ENCODE measurements around the gene DENND10.
"Not testable (repeated sequence)": the region's sequence is repeated elsewhere in the genome, so short reads cannot be mapped to it uniquely, and the experiment has no call there.

The DENND10 gene

GRCh38 chr10:119103241-119103902, 541 bp upstream of the DENND10 start:
- H3K27me3 ChIP-seq (ENCODE audit: control insufficient read depth, insufficient read depth, low read length), result no peaks in the 10 kb centered on the region
- H3K9ac ChIP-seq (ENCODE audit: low read length), result no peak overlapping the region
- H3K4me3 ChIP-seq (ENCODE audit: low read length), result no peak overlapping the region
- H3K4me1 ChIP-seq (ENCODE audit: control insufficient read depth, insufficient read depth, low read length), result peaks cover 24% of the 10 kb centered on the region
- no peaks in the 10 kb centered on the region for H3K9me3 ChIP-seq (ENCODE audit: control insufficient read depth, low read length)
- H3K36me3 ChIP-seq (ENCODE audit: control insufficient read depth, insufficient read depth, low read length), result no peaks in the 10 kb centered on the region

GRCh38 chr10:119104654-119105015, 722 bp downstream of the DENND10 start:
- Histone ChIP-seq H3K4me1 (ENCODE audit: control insufficient read depth, insufficient read depth, low read length) (peaks cover 24% of the 10 kb centered on the region), H3K36me3 (ENCODE audit: control insufficient read depth, insufficient read depth, low read length) (no peaks in the 10 kb centered on the region), H3K9me3 (ENCODE audit: control insufficient read depth, low read length) (no peaks in the 10 kb centered on the region), H3K4me3 (ENCODE audit: low read length) (peak overlapping the region; percentile 39), H3K9ac (ENCODE audit: low read length) (peak overlapping the region; percentile 64), H3K27me3 (ENCODE audit: control insufficient read depth, insufficient read depth, low read length) (no peaks in the 10 kb centered on the region)

- Histone ChIP-seq H3K4me3 (ENCODE audit: low read length) (peak overlapping the region; percentile 39), H3K9ac (ENCODE audit: low read length) (peak overlapping the region; percentile 64), H3K4me1 (ENCODE audit: control insufficient read depth, insufficient read depth, low read length) (peaks cover 22% of the 10 kb centered on the region), H3K27me3 (ENCODE audit: control insufficient read depth, insufficient read depth, low read length) (no peaks in the 10 kb centered on the region), H3K9me3 (ENCODE audit: control insufficient read depth, low read length) (no peaks in the 10 kb centered on the region), H3K36me3 (ENCODE audit: control insufficient read depth, insufficient read depth, low read length) (no peaks in the 10 kb centered on the region)
These were observed 1.2 kb downstream of the DENND10 start for GRCh38 chr10:119105155-119105554.

- not testable (repeated sequence) for H3K9ac ChIP-seq (ENCODE audit: low read length); H3K9me3 ChIP-seq (ENCODE audit: control insufficient read depth, low read length); H3K36me3 ChIP-seq (ENCODE audit: control insufficient read depth, insufficient read depth, low read length); H3K27me3 ChIP-seq (ENCODE audit: control insufficient read depth, insufficient read depth, low read length); H3K4me3 ChIP-seq (ENCODE audit: low read length)
- H3K4me1 ChIP-seq (ENCODE audit: control insufficient read depth, insufficient read depth, low read length), result peaks cover 15% of the 10 kb centered on the region
These were observed 2.0 kb downstream of the DENND10 start for GRCh38 chr10:119105899-119106298.

GRCh38 chr10:119107106-119107505, 3.2 kb downstream of the DENND10 start:
- H3K9ac ChIP-seq (ENCODE audit: low read length); H3K4me3 ChIP-seq (ENCODE audit: low read length); H3K27me3 ChIP-seq (ENCODE audit: control insufficient read depth, insufficient read depth, low read length); H3K4me1 ChIP-seq (ENCODE audit: control insufficient read depth, insufficient read depth, low read length); H3K36me3 ChIP-seq (ENCODE audit: control insufficient read depth, insufficient read depth, low read length); H3K9me3 ChIP-seq (ENCODE audit: control insufficient read depth, low read length): not testable (repeated sequence)

- H3K4me3 ChIP-seq (ENCODE audit: low read length); H3K4me1 ChIP-seq (ENCODE audit: control insufficient read depth, insufficient read depth, low read length); H3K27me3 ChIP-seq (ENCODE audit: control insufficient read depth, insufficient read depth, low read length); H3K9ac ChIP-seq (ENCODE audit: low read length); H3K36me3 ChIP-seq (ENCODE audit: control insufficient read depth, insufficient read depth, low read length); H3K9me3 ChIP-seq (ENCODE audit: control insufficient read depth, low read length): not testable (repeated sequence)
These were observed 3.9 kb downstream of the DENND10 start for GRCh38 chr10:119107771-119108170.

- H3K9me3 ChIP-seq (ENCODE audit: control insufficient read depth, low read length), result no peaks in the 10 kb centered on the region
- no peak overlapping the region for H3K9ac ChIP-seq (ENCODE audit: low read length)
- no peaks in the 10 kb centered on the region for H3K4me1 ChIP-seq (ENCODE audit: control insufficient read depth, insufficient read depth, low read length)
- no peaks in the 10 kb centered on the region for H3K27me3 ChIP-seq (ENCODE audit: control insufficient read depth, insufficient read depth, low read length)
- no peak overlapping the region for H3K4me3 ChIP-seq (ENCODE audit: low read length)
- H3K36me3 ChIP-seq (ENCODE audit: control insufficient read depth, insufficient read depth, low read length), result no peaks in the 10 kb centered on the region
These were observed 8.1 kb downstream of the DENND10 start for GRCh38 chr10:119112056-119112455.

GRCh38 chr10:119113751-119114732, 10.1 kb downstream of the DENND10 start:
- no peaks in the 10 kb centered on the region for H3K36me3 ChIP-seq (ENCODE audit: control insufficient read depth, insufficient read depth, low read length)
- H3K4me1 ChIP-seq (ENCODE audit: control insufficient read depth, insufficient read depth, low read length), result no peaks in the 10 kb centered on the region
- H3K9me3 ChIP-seq (ENCODE audit: control insufficient read depth, low read length), result no peaks in the 10 kb centered on the region
- H3K9ac ChIP-seq (ENCODE audit: low read length), result no peak overlapping the region
- H3K4me3 ChIP-seq (ENCODE audit: low read length), result no peak overlapping the region
- no peaks in the 10 kb centered on the region for H3K27me3 ChIP-seq (ENCODE audit: control insufficient read depth, insufficient read depth, low read length)

- Histone ChIP-seq H3K4me3 (ENCODE audit: low read length) (no peak overlapping the region), H3K27me3 (ENCODE audit: control insufficient read depth, insufficient read depth, low read length) (no peaks in the 10 kb centered on the region), H3K9me3 (ENCODE audit: control insufficient read depth, low read length) (no peaks in the 10 kb centered on the region), H3K4me1 (ENCODE audit: control insufficient read depth, insufficient read depth, low read length) (no peaks in the 10 kb centered on the region), H3K36me3 (ENCODE audit: control insufficient read depth, insufficient read depth, low read length) (no peaks in the 10 kb centered on the region), H3K9ac (ENCODE audit: low read length) (no peak overlapping the region)
These were observed 12.0 kb downstream of the DENND10 start for GRCh38 chr10:119115926-119116325.

GRCh38 chr10:119116326-119116951, 12.5 kb downstream of the DENND10 start:
- H3K9ac ChIP-seq (ENCODE audit: low read length), result no peak overlapping the region
- no peaks in the 10 kb centered on the region for H3K36me3 ChIP-seq (ENCODE audit: control insufficient read depth, insufficient read depth, low read length)
- H3K4me3 ChIP-seq (ENCODE audit: low read length), result no peak overlapping the region
- no peaks in the 10 kb centered on the region for H3K27me3 ChIP-seq (ENCODE audit: control insufficient read depth, insufficient read depth, low read length)
- H3K4me1 ChIP-seq (ENCODE audit: control insufficient read depth, insufficient read depth, low read length), result no peaks in the 10 kb centered on the region
- H3K9me3 ChIP-seq (ENCODE audit: control insufficient read depth, low read length), result no peaks in the 10 kb centered on the region

GRCh38 chr10:119118231-119118630, 14.3 kb downstream of the DENND10 start:
- Histone ChIP-seq H3K9me3 (ENCODE audit: control insufficient read depth, low read length) (no peaks in the 10 kb centered on the region), H3K36me3 (ENCODE audit: control insufficient read depth, insufficient read depth, low read length) (no peaks in the 10 kb centered on the region), H3K4me3 (ENCODE audit: low read length) (no peak overlapping the region), H3K9ac (ENCODE audit: low read length) (no peak overlapping the region), H3K4me1 (ENCODE audit: control insufficient read depth, insufficient read depth, low read length) (no peaks in the 10 kb centered on the region), H3K27me3 (ENCODE audit: control insufficient read depth, insufficient read depth, low read length) (no peaks in the 10 kb centered on the region)

GRCh38 chr10:119119400-119119799, 15.5 kb downstream of the DENND10 start:
- Histone ChIP-seq H3K4me1 (ENCODE audit: control insufficient read depth, insufficient read depth, low read length) (no peaks in the 10 kb centered on the region), H3K27me3 (ENCODE audit: control insufficient read depth, insufficient read depth, low read length) (no peaks in the 10 kb centered on the region), H3K4me3 (ENCODE audit: low read length) (no peak overlapping the region), H3K36me3 (ENCODE audit: control insufficient read depth, insufficient read depth, low read length) (no peaks in the 10 kb centered on the region), H3K9me3 (ENCODE audit: control insufficient read depth, low read length) (no peaks in the 10 kb centered on the region), H3K9ac (ENCODE audit: low read length) (no peak overlapping the region)
